Raji (cell line): ENCODE results near the gene TAGLN.

Experiments used
- POLR2A ChIP-seq: IDR thresholded peaks from 2 replicates; pipeline ENCODE4 v1.6.1; 2011; ENCODE audit warnings: low read depth, low read length, control low read depth; ENCODE audit not compliant: insufficient read depth

TAGLN gene

GRCh38 chr11:117199053-117199915 lies at the start of gene TAGLN:
Gene TAGLN, plus strand, starts transcription at chr11:117199370. Its CDS starts 3,644 bp downstream, at chr11:117203014.
- no peak for TF ChIP-seq POLR2A

- no peak for TF ChIP-seq POLR2A
Measured at GRCh38 chr11:117152066-117152465, 47.1 kb upstream of the TAGLN start.

- no peak for TF ChIP-seq POLR2A
Measured at GRCh38 chr11:117154468-117154867, 44.7 kb upstream of the TAGLN start.

GRCh38 chr11:117157507-117157906 lies 41.7 kb upstream of the TAGLN start:
- TF ChIP-seq POLR2A: no peak

- TF ChIP-seq POLR2A: no peak
Measured at GRCh38 chr11:117159892-117160291, 39.3 kb upstream of the TAGLN start.

- no peak for TF ChIP-seq POLR2A
Measured at GRCh38 chr11:117160826-117161225, 38.3 kb upstream of the TAGLN start.

- no peak for TF ChIP-seq POLR2A
Measured at GRCh38 chr11:117166491-117166890, 32.7 kb upstream of the TAGLN start.

- no peak for TF ChIP-seq POLR2A
Measured at GRCh38 chr11:117169736-117170135, 29.4 kb upstream of the TAGLN start.

GRCh38 chr11:117170210-117170609 lies 29.0 kb upstream of the TAGLN start:
- TF ChIP-seq POLR2A: no peak

- no peak for TF ChIP-seq POLR2A
Measured at GRCh38 chr11:117171007-117171403, 28.2 kb upstream of the TAGLN start.

GRCh38 chr11:117171404-117172061 lies 27.6 kb upstream of the TAGLN start:
- TF ChIP-seq POLR2A: no peak

- no peak for TF ChIP-seq POLR2A
Measured at GRCh38 chr11:117172724-117173421, 26.3 kb upstream of the TAGLN start.

GRCh38 chr11:117175104-117175503 lies 24.1 kb upstream of the TAGLN start:
- TF ChIP-seq POLR2A: no peak

GRCh38 chr11:117175781-117176180 lies 23.4 kb upstream of the TAGLN start:
- TF ChIP-seq POLR2A: no peak

- TF ChIP-seq POLR2A: no peak
Measured at GRCh38 chr11:117176186-117176585, 23.0 kb upstream of the TAGLN start.
